Measurements from ENCODE around the gene SUN5. TPM values are rescaled to one million over a fixed set of nuclear protein-coding genes. Genes with fewer than 3 reads are reported as not detected.

The SUN5 gene
- total RNA-seq, 1 experiment from 2014 or later = not detected

- no peak overlapping the region for H3K56ac ChIP-seq (ENCODE audit: insufficient read length, low read depth, low read length)
- no peak overlapping the region for H2BK20ac ChIP-seq (ENCODE audit: low read depth, low read length, poor library complexity, severe bottlenecking)
- no peak overlapping the region for H3K18ac ChIP-seq (ENCODE audit: insufficient read length, low read depth, low read length)
- no peaks in the 10 kb centered on the region for H3K4me1 ChIP-seq (ENCODE audit: insufficient read depth, low read length)
- H2BK5ac ChIP-seq (ENCODE audit: insufficient read length, low read length) = no peak overlapping the region
- H2AK5ac ChIP-seq (ENCODE audit: insufficient read length, low read length) = no peak overlapping the region
- no peaks in the 10 kb centered on the region; the same call in 1 of the 2 replicates for H3K27me3 ChIP-seq (ENCODE audit: insufficient read depth, low read length)
- no peaks in the 10 kb centered on the region for H3K79me1 ChIP-seq (ENCODE audit: insufficient read depth, low read depth, low read length, poor library complexity, severe bottlenecking)
- no peak overlapping the region for H2BK15ac ChIP-seq (ENCODE audit: low read depth, low read length)
- H2BK120ac ChIP-seq (ENCODE audit: low read depth, low read length, poor library complexity, severe bottlenecking) = no peak overlapping the region
- H3K27ac Mint-ChIP-seq = no peak overlapping the region
- no peak overlapping the region for H4K91ac ChIP-seq (ENCODE audit: insufficient read length, low read depth, low read length)
- no peak overlapping the region for H3K27ac ChIP-seq (ENCODE audit: insufficient read length, low read depth, low read length)
- no peak overlapping the region for H3K4ac ChIP-seq (ENCODE audit: low read depth, low read length)
- TF ChIP-seq, protein P1, sequence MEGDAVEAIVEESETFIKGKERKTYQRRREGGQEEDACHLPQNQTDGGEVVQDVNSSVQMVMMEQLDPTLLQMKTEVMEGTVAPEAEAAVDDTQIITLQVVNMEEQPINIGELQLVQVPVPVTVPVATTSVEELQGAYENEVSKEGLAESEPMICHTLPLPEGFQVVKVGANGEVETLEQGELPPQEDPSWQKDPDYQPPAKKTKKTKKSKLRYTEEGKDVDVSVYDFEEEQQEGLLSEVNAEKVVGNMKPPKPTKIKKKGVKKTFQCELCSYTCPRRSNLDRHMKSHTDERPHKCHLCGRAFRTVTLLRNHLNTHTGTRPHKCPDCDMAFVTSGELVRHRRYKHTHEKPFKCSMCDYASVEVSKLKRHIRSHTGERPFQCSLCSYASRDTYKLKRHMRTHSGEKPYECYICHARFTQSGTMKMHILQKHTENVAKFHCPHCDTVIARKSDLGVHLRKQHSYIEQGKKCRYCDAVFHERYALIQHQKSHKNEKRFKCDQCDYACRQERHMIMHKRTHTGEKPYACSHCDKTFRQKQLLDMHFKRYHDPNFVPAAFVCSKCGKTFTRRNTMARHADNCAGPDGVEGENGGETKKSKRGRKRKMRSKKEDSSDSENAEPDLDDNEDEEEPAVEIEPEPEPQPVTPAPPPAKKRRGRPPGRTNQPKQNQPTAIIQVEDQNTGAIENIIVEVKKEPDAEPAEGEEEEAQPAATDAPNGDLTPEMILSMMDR (conservative IDR thresholded peaks at IDR 0.05) = no peak
- H3K4me3 Mint-ChIP-seq = no peak overlapping the region
- H3T11ph ChIP-seq (ENCODE audit: low read length) = no peak overlapping the region
- no peak overlapping the region for H3K4me2 ChIP-seq (ENCODE audit: insufficient read depth, insufficient read length, low read length)
- H3K36me3 Mint-ChIP-seq (ENCODE audit: insufficient read depth in 1 of 3, low read depth in 3 of 3) = no peaks in the 10 kb centered on the region; a peak in 1 of 7 replicates
- no peaks in the 10 kb centered on the region for H3K79me2 ChIP-seq (ENCODE audit: insufficient read depth, low read length)
- no peak overlapping the region for H3K14ac ChIP-seq (ENCODE audit: insufficient read depth, low read length)
- no peak overlapping the region for H4K8ac ChIP-seq (replicated peaks; ENCODE audit: insufficient read length, low read depth, low read length)
- no CpG with 5 or more reads among the region's 8 CpGs for WGBS (ENCODE audit: extremely low coverage, insufficient read length, low lambda C conversion rate)
- H3K23me2 ChIP-seq (ENCODE audit: insufficient read length, low read depth, low read length, poor library complexity, severe bottlenecking) = no peaks in the 10 kb centered on the region
- no peak overlapping the region for H4K5ac ChIP-seq (ENCODE audit: insufficient read length, low read depth, low read length)
- H3K4me1 Mint-ChIP-seq = no peaks in the 10 kb centered on the region
- H3K9ac ChIP-seq (ENCODE audit: extremely low read depth, insufficient read length, low read length) = no peak overlapping the region
- DNase-seq = no peak
- peaks cover 43% of the 10 kb centered on the region for H3K27me3 Mint-ChIP-seq (ENCODE audit: low read depth)
- H2BK12ac ChIP-seq (ENCODE audit: insufficient read length, low read depth, low read length) = no peak overlapping the region
- H4K20me1 ChIP-seq (ENCODE audit: control insufficient read depth, insufficient read depth, insufficient read length) = no peaks in the 10 kb centered on the region
- H3K23ac ChIP-seq (ENCODE audit: insufficient read length, low read depth, low read length) = no peak overlapping the region
- no peak overlapping the region for H2AFZ ChIP-seq (ENCODE audit: low read length)
- no peaks in the 10 kb centered on the region for H3K9me3 ChIP-seq (ENCODE audit: control insufficient read depth, low read depth, low read length)
- H3K9me3 Mint-ChIP-seq = no peaks in the 10 kb centered on the region; a peak in 2 of 5 replicates
These were observed 39.1 kb downstream of the SUN5 start for GRCh38 chr20:32965115-32965514.
